AG04449 (cell line): ENCODE measurements around the gene PAPOLA.

Source experiments
- CTCF ChIA-PET: fragments of 350-600 bp; formaldehyde crosslinking; extraction: SDS; loops from one replicate; lab custom pipeline; 2021; ENCODE audit warnings: antibody characterized with exemption; lab: Yijun Ruan, JAX
- POLR2A ChIA-PET: fragments of 400-600, 350-600 bp; formaldehyde crosslinking; extraction: SDS; loops from one replicate; lab custom pipeline; 2020; ENCODE audit warnings: antibody characterized with exemption, inconsistent platforms; lab: Yijun Ruan, JAX
- DNase-seq: peaks from one replicate; pipeline ENCODE4 v3.0.0-alpha.2; 2010; ENCODE audit warnings: low read depth, low spot score
- H3K4me3 ChIP-seq: 2 replicates; pipeline ENCODE4 v1.5.1; 2011; ENCODE audit warnings: low read depth, mild to moderate bottlenecking, control low read depth, low read length
- CTCF ChIP-seq: IDR thresholded peaks from one replicate; pipeline ENCODE4 v1.5.1; 2011; ENCODE audit warnings: mild to moderate bottlenecking, moderate library complexity, low read length, control low read depth, inconsistent platforms; ENCODE audit not compliant: insufficient read depth; ENCODE audit errors: missing control alignments

Gene PAPOLA

GRCh38 chr14:96592591-96593386, 90.6 kb downstream of the PAPOLA start:
- DNase-seq = no peak
- no peak for TF ChIP-seq CTCF
- ChIA-PET CTCF (interaction anchor here (0.6 kb wide), 1 partner anchor 260 kb away, joined by 3 read pairs; no protein-coding TSS in a partner anchor), POLR2A (no interaction called here)
- H3K4me3 ChIP-seq = peak overlapping the region; percentile 48

- no peak for DNase-seq
- no peak overlapping the region for H3K4me3 ChIP-seq
- CTCF ChIA-PET = no interaction called here
- no peak for TF ChIP-seq CTCF
- POLR2A ChIA-PET = no interaction called here
These were observed 92.8 kb downstream of the PAPOLA start for GRCh38 chr14:96594961-96595360.

GRCh38 chr14:96597680-96598079, 95.5 kb downstream of the PAPOLA start:
- H3K4me3 ChIP-seq = no peak overlapping the region
- CTCF ChIA-PET = no interaction called here
- POLR2A ChIA-PET = no interaction called here
- TF ChIP-seq CTCF = no peak
- no peak for DNase-seq

- POLR2A ChIA-PET = no interaction called here
These were observed 96.2 kb downstream of the PAPOLA start for GRCh38 chr14:96598332-96598928.

GRCh38 chr14:96599076-96599475, 96.9 kb downstream of the PAPOLA start:
- POLR2A ChIA-PET = no interaction called here
- no peak overlapping the region for H3K4me3 ChIP-seq
- no peak for DNase-seq
- no peak for TF ChIP-seq CTCF
- CTCF ChIA-PET = no interaction called here

More at GRCh38 chr14:96598332-96598928, 96.2 kb downstream of the PAPOLA start:
- CTCF ChIA-PET = no interaction called here
- TF ChIP-seq CTCF = no peak
- H3K4me3 ChIP-seq = no peak overlapping the region
- DNase-seq = no peak

- POLR2A ChIA-PET = no interaction called here
- no peak for TF ChIP-seq CTCF
- DNase-seq = no peak
- CTCF ChIA-PET = no interaction called here
- no peak overlapping the region for H3K4me3 ChIP-seq
These were observed 100.0 kb downstream of the PAPOLA start for GRCh38 chr14:96602186-96602585.
